HT-29 (cell line): ENCODE results near the gene TCFL5. TPM values are rescaled to one million over a fixed set of nuclear protein-coding genes. Genes with fewer than 3 reads are reported as not detected.

Experiments used
- DNase-seq: peaks from one replicate; pipeline ENCODE4 v3.0.0-alpha.2; 2015; ENCODE audit warnings: low spot score
- total RNA-seq: library from RNA; depleted of rRNA; stranded (reverse); fragments of >200 nt; shearing (Covaris generic); gene quantifications from 2 replicates; pipeline ENCODE4 v1.2.3, GENCODE V29; 2014

Gene TCFL5
- total RNA-seq, 1 experiment from 2014 or later = 16.1 TPM

- no peak for DNase-seq
Observed at GRCh38 chr20:62835931-62836861, 25.4 kb downstream of the TCFL5 start.

GRCh38 chr20:62834967-62835730 lies 26.5 kb downstream of the TCFL5 start:
- DNase-seq = no peak

- DNase-seq = no peak
Observed at GRCh38 chr20:62832951-62833391, 28.7 kb downstream of the TCFL5 start.

- DNase-seq = no peak
Observed at GRCh38 chr20:62832212-62832922, 29.3 kb downstream of the TCFL5 start.

GRCh38 chr20:62831854-62832211 lies 29.8 kb downstream of the TCFL5 start:
- no peak for DNase-seq

GRCh38 chr20:62831361-62831788 lies 30.2 kb downstream of the TCFL5 start:
- DNase-seq = peak; percentile 60

- no peak for DNase-seq
Observed at GRCh38 chr20:62830821-62831220, 30.8 kb downstream of the TCFL5 start.

- no peak for DNase-seq
Observed at GRCh38 chr20:62830251-62830650, 31.4 kb downstream of the TCFL5 start.

GRCh38 chr20:62829231-62830230 lies 32.1 kb downstream of the TCFL5 start:
- no peak for DNase-seq

GRCh38 chr20:62828511-62829230 lies 33.0 kb downstream of the TCFL5 start:
- DNase-seq = no peak

GRCh38 chr20:62828051-62828450 lies 33.6 kb downstream of the TCFL5 start:
- DNase-seq = no peak

- no peak for DNase-seq
Observed at GRCh38 chr20:62827311-62828038, 34.1 kb downstream of the TCFL5 start.

- DNase-seq = no peak
Observed at GRCh38 chr20:62826646-62827310, 34.8 kb downstream of the TCFL5 start.

- DNase-seq = no peak
Observed at GRCh38 chr20:62825986-62826645, 35.5 kb downstream of the TCFL5 start.

GRCh38 chr20:62825333-62825985 lies 36.2 kb downstream of the TCFL5 start:
- no peak for DNase-seq

GRCh38 chr20:62824476-62825332 lies 36.9 kb downstream of the TCFL5 start:
- DNase-seq = no peak
